SK-N-MC (cell line): ENCODE measurements around the gene TACC2.

Source experiments
- DNase-seq: peaks from one replicate; pipeline ENCODE4 v3.0.0-alpha.2; 2011; ENCODE audit warnings: low read depth, low spot score
- H3K27ac ChIP-seq: fragments of 200-600 bp; sonication (generic); 2 replicates; pipeline ENCODE4 v1.5.1; 2016; ENCODE audit warnings: mixed run types
- H3K36me3 ChIP-seq: fragments of 200-600 bp; sonication (generic); 2 replicates; pipeline ENCODE4 v1.6.1; 2017; ENCODE audit warnings: antibody characterized with exemption, low read length, mixed read lengths; ENCODE audit not compliant: insufficient read depth
- H3K4me3 ChIP-seq: fragments of 200-600 bp; sonication (generic); 2 replicates; pipeline ENCODE4 v1.5.1; 2016
- H3K9ac ChIP-seq: fragments of 200-600 bp; sonication (generic); 2 replicates; pipeline ENCODE4 v1.8.0; 2017; ENCODE audit warnings: mixed run types, mixed read lengths; ENCODE audit not compliant: insufficient read length
- H3K9me3 ChIP-seq: fragments of 200-600 bp; sonication (generic); 2 replicates; pipeline ENCODE4 v1.6.1; 2017; ENCODE audit warnings: low read depth, mild to moderate bottlenecking, antibody characterized with exemption, low read length, moderate library complexity, mixed read lengths
- EZH2 ChIP-seq: fragments of 200-600 bp; sonication (generic); IDR thresholded peaks from one replicate; pipeline ENCODE4 v1.6.1; 2017; ENCODE audit warnings: antibody characterized with exemption
- FOXP2 ChIP-seq: optimal IDR thresholded peaks from 2 replicates; pipeline ENCODE3; 2011; ENCODE audit warnings: mild to moderate bottlenecking, moderate library complexity; ENCODE audit not compliant: insufficient read depth; ENCODE audit errors: extremely low read length, control extremely low read depth
- POLR2AphosphoS5 ChIP-seq: IDR thresholded peaks from 2 replicates; pipeline ENCODE4 v1.6.1; 2012; ENCODE audit warnings: mild to moderate bottlenecking, low read depth, low read length, borderline replicate concordance

The TACC2 gene

GRCh38 chr10:122204691-122205489, 215.9 kb downstream of the TACC2 start:
- H3K9me3 ChIP-seq = no peaks in the 10 kb centered on the region

GRCh38 chr10:122206471-122207065, 217.6 kb downstream of the TACC2 start:
- Histone ChIP-seq H3K27ac (no peak overlapping the region), H3K9me3 (no peaks in the 10 kb centered on the region), H3K36me3 (no peaks in the 10 kb centered on the region), H3K9ac (no peak overlapping the region), H3K4me3 (no peak overlapping the region)
- TF ChIP-seq FOXP2 (no peak), EZH2 (no peak), POLR2AphosphoS5 (no peak)
- DNase-seq = no peak

More at GRCh38 chr10:122204691-122205489, 215.9 kb downstream of the TACC2 start:
- no peak for TF ChIP-seq EZH2
- no peak for TF ChIP-seq FOXP2
- no peak for TF ChIP-seq POLR2AphosphoS5
- Histone ChIP-seq H3K4me3 (no peak overlapping the region), H3K9ac (no peak overlapping the region), H3K27ac (no peak overlapping the region), H3K36me3 (no peaks in the 10 kb centered on the region)
- no peak for DNase-seq

- TF ChIP-seq EZH2 (no peak), POLR2AphosphoS5 (no peak), FOXP2 (no peak)
- no peak overlapping the region for H3K27ac ChIP-seq
Observed at GRCh38 chr10:122207163-122207562, 218.2 kb downstream of the TACC2 start.

GRCh38 chr10:122207596-122207995, 218.6 kb downstream of the TACC2 start:
- Histone ChIP-seq H3K27ac (no peak overlapping the region), H3K9ac (no peak overlapping the region), H3K4me3 (no peak overlapping the region), H3K36me3 (no peaks in the 10 kb centered on the region), H3K9me3 (no peaks in the 10 kb centered on the region)
- DNase-seq = no peak
- TF ChIP-seq POLR2AphosphoS5 = no peak
- TF ChIP-seq FOXP2 = no peak
- no peak for TF ChIP-seq EZH2

More at GRCh38 chr10:122207163-122207562, 218.2 kb downstream of the TACC2 start:
- Histone ChIP-seq H3K36me3 (no peaks in the 10 kb centered on the region), H3K9ac (no peak overlapping the region), H3K4me3 (no peak overlapping the region), H3K9me3 (no peaks in the 10 kb centered on the region)
- no peak for DNase-seq

- no peak for DNase-seq
- H3K9ac ChIP-seq = no peak overlapping the region
- no peaks in the 10 kb centered on the region for H3K9me3 ChIP-seq
- no peaks in the 10 kb centered on the region for H3K36me3 ChIP-seq
- H3K27ac ChIP-seq = no peak overlapping the region
- TF ChIP-seq FOXP2 = no peak
- TF ChIP-seq EZH2 = no peak
- no peak for TF ChIP-seq POLR2AphosphoS5
- H3K4me3 ChIP-seq = no peak overlapping the region
Observed at GRCh38 chr10:122208571-122209430, 219.8 kb downstream of the TACC2 start.

- Histone ChIP-seq H3K36me3 (no peaks in the 10 kb centered on the region), H3K9me3 (no peaks in the 10 kb centered on the region), H3K4me3 (no peak overlapping the region), H3K9ac (no peak overlapping the region), H3K27ac (no peak overlapping the region)
- no peak for DNase-seq
- TF ChIP-seq FOXP2 = no peak
- TF ChIP-seq POLR2AphosphoS5 = no peak
- no peak for TF ChIP-seq EZH2
Observed at GRCh38 chr10:122210481-122211265, 221.7 kb downstream of the TACC2 start.

- Histone ChIP-seq H3K9ac (no peak overlapping the region), H3K9me3 (no peaks in the 10 kb centered on the region), H3K4me3 (no peak overlapping the region), H3K36me3 (no peaks in the 10 kb centered on the region), H3K27ac (no peak overlapping the region)
- TF ChIP-seq POLR2AphosphoS5 (no peak), FOXP2 (no peak), EZH2 (no peak)
- no peak for DNase-seq
Observed at GRCh38 chr10:122213364-122213763, 224.4 kb downstream of the TACC2 start.
